Measurements from ENCODE around the gene TBC1D22A. TPM values are rescaled to one million over a fixed set of nuclear protein-coding genes. Genes with fewer than 3 reads are reported as not detected.
"Not testable (repeated sequence)": the region's sequence is repeated elsewhere in the genome, so short reads cannot be mapped to it uniquely, and the experiment has no call there.

Gene TBC1D22A
- total RNA-seq, 2 donors from 2014 or later = 21.5 to 23.1 TPM

- peaks cover 28% of the 10 kb centered on the region for H3K4me1 ChIP-seq
- no peak overlapping the region for H3K27ac ChIP-seq
- intact Hi-C loops (cut with DNase I) = no loop called here
- ATAC-seq (no peak), DNase-seq (no peak)
- no peak overlapping the region for H3K4me3 ChIP-seq
- WGBS, 2 donors = 86 to 90% methylated on average over 9 of the region's 9 CpGs
- H3K9me3 ChIP-seq = no peaks in the 10 kb centered on the region
- H3K36me3 ChIP-seq (replicated peaks in 1 of 2; ENCODE audit: insufficient read depth in 1 of 2, low read depth in 2 of 2) = no peaks in the 10 kb centered on the region
- no peaks in the 10 kb centered on the region for H3K27me3 ChIP-seq
- TF ChIP-seq, protein P1, sequence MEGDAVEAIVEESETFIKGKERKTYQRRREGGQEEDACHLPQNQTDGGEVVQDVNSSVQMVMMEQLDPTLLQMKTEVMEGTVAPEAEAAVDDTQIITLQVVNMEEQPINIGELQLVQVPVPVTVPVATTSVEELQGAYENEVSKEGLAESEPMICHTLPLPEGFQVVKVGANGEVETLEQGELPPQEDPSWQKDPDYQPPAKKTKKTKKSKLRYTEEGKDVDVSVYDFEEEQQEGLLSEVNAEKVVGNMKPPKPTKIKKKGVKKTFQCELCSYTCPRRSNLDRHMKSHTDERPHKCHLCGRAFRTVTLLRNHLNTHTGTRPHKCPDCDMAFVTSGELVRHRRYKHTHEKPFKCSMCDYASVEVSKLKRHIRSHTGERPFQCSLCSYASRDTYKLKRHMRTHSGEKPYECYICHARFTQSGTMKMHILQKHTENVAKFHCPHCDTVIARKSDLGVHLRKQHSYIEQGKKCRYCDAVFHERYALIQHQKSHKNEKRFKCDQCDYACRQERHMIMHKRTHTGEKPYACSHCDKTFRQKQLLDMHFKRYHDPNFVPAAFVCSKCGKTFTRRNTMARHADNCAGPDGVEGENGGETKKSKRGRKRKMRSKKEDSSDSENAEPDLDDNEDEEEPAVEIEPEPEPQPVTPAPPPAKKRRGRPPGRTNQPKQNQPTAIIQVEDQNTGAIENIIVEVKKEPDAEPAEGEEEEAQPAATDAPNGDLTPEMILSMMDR (IDR thresholded peaks at IDR 0.05) = no peak
- TF ChIP-seq POLR2A (IDR thresholded peaks at IDR 0.05) = no peak
These were observed 17.2 kb downstream of the TBC1D22A start for GRCh38 chr22:46779651-46780050.

DNA sequence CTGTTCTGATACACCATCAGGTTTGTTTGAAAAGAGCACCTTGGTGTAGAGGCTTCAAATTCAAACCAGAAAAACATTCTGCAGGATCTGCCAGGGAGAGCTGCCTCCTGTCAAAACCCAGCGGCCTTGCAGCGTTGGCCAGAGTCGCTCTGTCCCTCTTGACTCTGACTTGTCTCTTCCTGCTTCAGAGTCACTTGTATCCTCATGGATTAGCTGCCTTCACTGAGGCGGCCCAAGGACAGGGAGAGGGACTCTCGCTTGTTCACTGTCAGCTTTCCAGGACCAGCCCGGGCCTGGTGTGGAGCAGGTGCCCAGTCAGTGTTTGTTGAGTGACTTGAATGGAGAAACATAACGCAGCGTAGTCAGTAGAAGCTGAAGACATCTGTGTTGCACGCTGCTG is 18.0 kb downstream of the TBC1D22A start:
- ATAC-seq (no peak), DNase-seq (no peak)
- Histone ChIP-seq H3K9me3 (no peaks in the 10 kb centered on the region), H3K36me3 (replicated peaks in 1 of 2; ENCODE audit: insufficient read depth in 1 of 2, low read depth in 2 of 2) (no peaks in the 10 kb centered on the region), H3K4me1 (peaks cover 20% of the 10 kb centered on the region), H3K4me3 (no peak overlapping the region), H3K27me3 (no peaks in the 10 kb centered on the region), H3K27ac (peak overlapping the region in 1 of 4 donors; percentile 4)
- intact Hi-C loops (cut with DNase I) = no loop called here
- no peak for TF ChIP-seq POLR2A (IDR thresholded peaks at IDR 0.05)
- TF ChIP-seq, protein P1 (IDR thresholded peaks at IDR 0.05) = no peak
- 55 to 65% methylated on average over 9 of the region's 9 CpGs for WGBS, 2 donors

- ATAC-seq (no peak), DNase-seq (no peak)
- Histone ChIP-seq H3K9me3 (no peaks in the 10 kb centered on the region), H3K27ac (no peak overlapping the region), H3K4me1 (peaks cover 11% of the 10 kb centered on the region), H3K27me3 (no peaks in the 10 kb centered on the region), H3K4me3 (no peak overlapping the region), H3K36me3 (replicated peaks in 1 of 2; ENCODE audit: insufficient read depth in 1 of 2, low read depth in 2 of 2) (no peaks in the 10 kb centered on the region)
- intact Hi-C loops (cut with DNase I) = no loop called here
- no peak for TF ChIP-seq POLR2A (IDR thresholded peaks at IDR 0.05)
- TF ChIP-seq, protein P1 (IDR thresholded peaks at IDR 0.05) = no peak
- WGBS, 2 donors = 89 to 95% methylated on average over 9 of the region's 9 CpGs
These were observed 18.8 kb downstream of the TBC1D22A start for GRCh38 chr22:46781291-46781690.

DNA sequence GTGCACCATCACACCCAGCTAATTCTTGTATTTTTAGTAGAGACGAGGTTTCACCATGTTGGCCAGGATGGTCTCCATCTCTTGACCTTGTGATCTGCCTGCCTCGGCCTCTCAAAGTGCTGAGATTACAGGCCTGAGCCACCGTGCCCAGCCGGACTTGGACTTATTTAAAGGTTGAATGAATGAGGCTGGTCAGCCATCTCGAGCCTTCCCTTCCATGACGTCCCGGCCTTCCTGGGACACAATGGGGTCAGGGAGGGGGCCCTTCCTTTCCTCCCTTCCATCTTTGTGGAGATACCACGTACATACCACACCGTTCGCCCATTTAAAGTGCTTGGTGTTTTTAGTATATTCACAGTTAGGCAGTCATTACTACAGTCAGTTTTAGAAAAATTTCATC is 19.8 kb downstream of the TBC1D22A start:
- H3K36me3 ChIP-seq (replicated peaks in 1 of 2; ENCODE audit: insufficient read depth in 1 of 2, low read depth in 2 of 2); intact Hi-C loops (cut with DNase I); H3K4me3 ChIP-seq; H3K9me3 ChIP-seq; H3K27me3 ChIP-seq; H3K4me1 ChIP-seq; ATAC-seq; H3K27ac ChIP-seq; DNase-seq: not testable (repeated sequence)
- WGBS, 2 donors = 89 to 92% methylated on average over 10 of the region's 10 CpGs

DNA sequence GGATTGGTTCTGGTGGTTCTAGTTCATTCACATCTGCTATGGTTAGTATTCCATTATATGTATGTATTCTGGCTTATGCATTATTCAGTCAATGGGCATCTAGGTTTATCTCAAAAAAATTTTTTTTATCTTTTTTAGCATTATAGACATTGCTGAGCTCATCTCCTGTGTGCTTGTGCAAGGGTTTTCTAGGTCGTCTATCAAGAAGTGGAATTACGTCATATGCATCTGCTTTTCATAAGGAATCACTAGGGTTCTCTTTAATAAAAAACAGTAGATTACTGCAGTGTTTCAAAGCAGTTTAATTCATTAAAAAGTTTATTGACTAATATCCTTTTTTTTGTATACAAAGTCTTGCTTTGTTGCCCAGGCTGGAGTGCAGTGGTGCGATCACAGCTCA is 21.3 kb downstream of the TBC1D22A start:
- Histone ChIP-seq H3K36me3 (replicated peaks in 1 of 2; ENCODE audit: insufficient read depth in 1 of 2, low read depth in 2 of 2) (no peaks in the 10 kb centered on the region), H3K4me1 (peaks cover 6% of the 10 kb centered on the region), H3K27me3 (no peaks in the 10 kb centered on the region), H3K27ac (no peak overlapping the region), H3K9me3 (no peaks in the 10 kb centered on the region), H3K4me3 (no peak overlapping the region)
- ATAC-seq (no peak), DNase-seq (no peak)
- TF ChIP-seq POLR2A (IDR thresholded peaks at IDR 0.05) = no peak
- TF ChIP-seq, protein P1 (IDR thresholded peaks at IDR 0.05) = no peak
- 86 to 91% methylated on average over 3 of the region's 3 CpGs for WGBS, 2 donors
- intact Hi-C loops (cut with DNase I) = no loop called here
